GM18870 (cell line): Measurements from ENCODE around the gene ARMS2.

ENCODE experiments used
- ATAC-seq: cut with Tn5 transposase; IDR thresholded peaks from one replicate; pipeline ENCODE4 v1.9.1; 2021; ENCODE audit warnings: moderate library complexity; ENCODE audit not compliant: unreplicated experiment

Gene ARMS2

DNA sequence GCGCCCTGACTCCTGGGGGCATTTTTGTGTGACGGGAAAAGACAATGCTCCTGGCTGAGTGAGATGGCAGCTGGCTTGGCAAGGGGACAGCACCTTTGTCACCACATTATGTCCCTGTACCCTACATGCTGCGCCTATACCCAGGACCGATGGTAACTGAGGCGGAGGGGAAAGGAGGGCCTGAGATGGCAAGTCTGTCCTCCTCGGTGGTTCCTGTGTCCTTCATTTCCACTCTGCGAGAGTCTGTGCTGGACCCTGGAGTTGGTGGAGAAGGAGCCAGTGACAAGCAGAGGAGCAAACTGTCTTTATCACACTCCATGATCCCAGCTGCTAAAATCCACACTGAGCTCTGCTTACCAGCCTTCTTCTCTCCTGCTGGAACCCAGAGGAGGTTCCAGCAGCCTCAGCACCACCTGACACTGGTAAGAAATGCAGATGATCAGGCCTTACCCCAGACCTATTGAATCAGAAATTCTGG lies at the start of gene ARMS2:
ARMS2 (plus strand) TSS at position 51 of the 478 bp plus-strand sequence; CDS start at position 126, 75 bp downstream.
- no peak for ATAC-seq

DNA sequence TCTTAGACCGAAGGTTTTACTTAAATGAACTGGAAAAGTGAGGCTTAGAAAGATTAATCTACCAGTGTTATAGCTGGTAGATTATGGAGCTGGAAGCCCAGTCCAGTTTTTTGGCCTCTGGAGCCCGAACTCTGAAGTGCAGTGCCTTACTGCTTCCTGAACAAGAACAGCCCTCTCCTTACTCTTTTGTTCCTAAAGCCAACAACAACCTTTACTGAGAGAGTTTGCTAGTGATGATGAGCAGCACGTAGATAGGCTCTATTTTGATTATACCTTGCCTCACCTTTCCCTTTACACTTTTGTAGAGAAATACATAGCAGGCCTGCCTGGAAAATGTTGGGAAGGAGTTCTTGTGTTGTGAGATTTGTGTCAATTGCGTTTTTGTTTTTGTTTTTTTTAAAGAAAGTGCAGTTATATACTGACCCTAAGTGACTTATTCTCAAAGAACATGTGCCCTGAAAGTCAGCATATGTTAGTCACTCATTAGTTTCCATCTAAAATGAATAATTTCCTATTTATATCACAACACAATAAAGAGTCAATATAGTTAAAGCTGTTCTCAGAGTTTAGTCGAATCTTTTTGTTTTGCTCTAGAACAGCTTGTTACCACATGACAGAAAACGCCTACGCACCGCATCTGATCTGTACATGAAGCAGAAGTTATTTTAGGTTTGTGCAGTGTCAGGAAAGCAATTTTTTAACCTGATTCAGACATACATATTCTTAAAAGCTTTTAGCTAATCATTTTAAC lies 46.9 kb upstream of the ARMS2 start:
- ATAC-seq: no peak

- ATAC-seq: no peak
These were observed 41.1 kb upstream of the ARMS2 start for GRCh38 chr10:122413327-122413726.

- ATAC-seq: no peak
These were observed 36.8 kb upstream of the ARMS2 start for GRCh38 chr10:122417667-122418066.

DNA sequence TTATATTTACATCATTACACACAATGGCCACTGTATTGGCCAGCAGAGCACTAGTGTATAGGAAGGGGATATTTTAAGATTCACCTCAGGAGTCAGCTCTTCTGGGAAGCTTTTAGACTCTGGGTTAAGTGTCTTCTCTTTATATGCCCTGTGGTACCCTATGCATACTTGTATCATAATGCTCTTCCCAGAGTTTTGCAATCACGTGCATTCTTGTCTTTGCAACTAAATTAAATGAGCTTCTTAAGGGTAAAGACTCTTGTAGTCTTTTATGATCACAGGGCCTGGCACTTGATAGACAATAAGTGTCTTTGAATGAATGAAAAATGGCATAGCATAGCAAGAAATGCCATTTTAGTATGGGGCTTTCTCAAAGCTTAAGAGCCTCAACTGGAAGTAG lies 35.4 kb upstream of the ARMS2 start:
- no peak for ATAC-seq

GRCh38 chr10:122419876-122420623 lies 34.4 kb upstream of the ARMS2 start:
- ATAC-seq: no peak

- no peak for ATAC-seq
These were observed 33.8 kb upstream of the ARMS2 start for GRCh38 chr10:122420624-122421007.

- ATAC-seq: no peak
These were observed 33.3 kb upstream of the ARMS2 start for GRCh38 chr10:122421054-122421625.

- no peak for ATAC-seq
These were observed 32.7 kb upstream of the ARMS2 start for GRCh38 chr10:122421742-122422141.

DNA sequence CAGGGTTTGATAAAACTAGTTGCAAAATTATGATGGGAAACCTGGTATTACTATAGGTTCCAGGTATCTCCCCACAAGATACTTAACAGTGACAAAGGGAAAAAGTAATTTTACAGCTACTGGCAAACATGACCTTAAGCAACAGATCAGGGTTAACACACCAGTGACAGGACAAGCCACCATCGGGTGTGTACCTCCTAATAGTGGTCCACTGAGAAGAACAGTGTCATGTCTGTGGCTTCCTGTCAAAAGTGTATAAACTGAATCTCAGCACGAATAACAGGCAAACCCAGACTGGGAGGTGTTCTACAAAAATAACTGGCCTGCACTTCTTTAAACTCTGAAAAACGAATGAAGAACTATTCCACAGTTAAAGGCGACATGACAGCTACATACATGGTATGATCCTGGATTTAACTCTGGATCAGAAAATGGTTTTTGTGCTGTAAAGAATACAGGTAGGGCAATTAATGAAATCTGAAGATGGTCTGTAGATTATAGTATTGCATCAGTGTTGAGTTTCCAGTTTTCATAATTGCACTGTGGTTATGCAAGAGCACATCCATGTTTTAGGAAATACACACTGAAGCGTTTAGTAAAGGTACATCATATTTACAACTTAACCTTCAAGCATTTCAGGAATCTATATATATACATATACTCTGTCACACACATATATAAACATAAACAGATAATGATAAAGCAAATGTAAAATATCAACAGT lies 32.0 kb upstream of the ARMS2 start:
- ATAC-seq: no peak

DNA sequence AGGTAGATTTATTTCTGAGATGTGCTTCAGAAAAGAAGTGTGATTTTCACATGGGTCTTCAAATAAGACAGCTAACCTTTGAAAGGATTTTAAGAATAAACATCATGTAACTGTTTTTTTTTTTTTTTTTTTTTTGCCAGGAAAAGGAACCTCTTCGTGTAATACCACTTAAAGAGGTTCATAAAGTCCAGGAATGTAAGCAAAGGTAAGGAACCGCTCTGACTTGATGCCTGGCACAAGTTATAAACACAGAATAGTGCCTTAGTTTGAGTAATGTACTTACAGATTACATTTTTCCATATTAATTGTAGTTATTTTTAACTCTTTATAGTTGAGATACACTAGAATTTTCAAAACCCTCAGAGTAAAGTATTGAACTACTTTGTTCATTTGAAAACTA lies 30.4 kb upstream of the ARMS2 start:
- no peak for ATAC-seq

DNA sequence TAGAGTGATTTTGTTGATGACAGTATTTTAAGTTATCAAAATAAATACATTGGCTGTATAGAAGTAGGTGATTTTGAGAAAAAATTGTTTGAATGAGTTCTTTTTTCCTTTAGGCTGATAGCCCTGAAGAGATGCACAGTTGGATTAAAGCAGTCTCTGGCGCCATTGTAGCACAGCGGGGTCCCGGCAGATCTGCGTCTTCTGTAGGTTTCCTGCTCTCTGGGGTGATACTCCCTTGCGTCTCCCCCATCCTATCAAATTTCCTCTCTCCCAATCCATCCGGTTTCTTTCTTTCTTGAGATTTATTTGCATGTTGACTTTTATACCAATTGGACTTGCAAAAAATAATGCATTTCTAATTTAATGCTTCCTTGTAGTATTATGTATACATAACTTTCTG lies 27.6 kb upstream of the ARMS2 start:
- no peak for ATAC-seq

DNA sequence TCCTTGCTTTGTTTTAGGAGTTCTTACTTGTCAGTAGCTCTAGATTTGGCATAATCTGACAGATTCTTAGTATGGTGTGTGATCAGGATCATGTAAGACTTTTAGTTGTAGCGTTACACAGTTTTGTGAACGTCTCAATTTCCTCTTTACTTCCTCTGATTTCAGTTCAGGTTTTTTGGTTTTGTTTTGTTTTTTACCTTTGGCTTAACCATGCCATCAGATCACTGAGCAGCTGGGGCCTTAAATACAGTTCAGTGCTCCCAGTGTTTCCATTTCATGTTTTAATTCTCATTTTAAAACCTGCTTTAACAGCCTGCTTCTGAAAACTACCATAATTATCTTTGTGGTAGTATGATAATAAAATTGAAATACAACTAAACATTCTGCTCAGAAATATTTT lies 27.2 kb upstream of the ARMS2 start:
- ATAC-seq: no peak

DNA sequence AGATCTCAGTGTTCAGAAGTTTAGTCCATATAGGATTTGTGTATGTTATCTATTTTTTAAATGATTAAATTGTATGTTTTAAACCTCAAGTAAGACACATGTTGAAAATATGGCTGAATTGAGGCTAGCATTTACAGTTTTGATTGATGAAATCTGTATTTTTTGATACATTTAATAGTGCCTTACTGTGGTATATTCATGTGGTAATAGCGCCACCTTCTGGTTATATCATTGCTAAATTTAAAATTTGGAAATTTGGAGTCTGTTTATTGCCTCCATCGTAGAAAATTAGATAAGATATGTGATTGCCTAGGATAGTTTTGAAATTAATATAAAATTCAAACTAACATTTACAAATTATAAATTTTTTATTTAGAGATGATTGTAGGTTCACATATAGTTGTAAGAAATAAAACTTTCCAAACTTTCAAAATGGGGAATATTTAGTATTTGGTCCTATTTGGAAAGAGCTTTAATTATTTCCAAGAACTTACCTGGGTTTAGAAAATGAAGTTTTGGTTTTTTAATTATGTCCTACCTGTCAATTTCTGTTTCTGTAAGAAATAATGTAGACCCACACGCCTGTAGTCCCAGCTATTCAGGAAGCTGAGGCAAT lies 19.1 kb upstream of the ARMS2 start:
- no peak for ATAC-seq

DNA sequence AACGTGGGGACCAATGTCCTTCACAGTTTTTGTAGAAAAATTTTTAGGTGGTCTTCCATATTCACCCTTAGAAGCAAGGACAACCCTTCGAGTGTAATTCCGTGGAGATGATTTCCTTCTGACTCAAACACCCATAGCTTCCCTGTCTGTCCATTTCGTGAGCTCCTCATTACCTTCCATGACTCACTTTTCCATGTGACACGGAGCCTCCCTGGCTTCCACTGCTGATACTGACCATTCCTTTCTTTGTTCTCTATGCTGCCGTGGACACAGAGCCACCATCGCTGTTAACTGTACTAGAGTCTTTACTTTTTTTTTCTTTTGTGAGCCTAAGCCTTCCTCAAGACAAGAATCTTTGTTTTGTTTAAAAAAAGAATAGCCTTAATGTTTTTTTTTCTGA lies 12.5 kb upstream of the ARMS2 start:
- ATAC-seq: no peak

DNA sequence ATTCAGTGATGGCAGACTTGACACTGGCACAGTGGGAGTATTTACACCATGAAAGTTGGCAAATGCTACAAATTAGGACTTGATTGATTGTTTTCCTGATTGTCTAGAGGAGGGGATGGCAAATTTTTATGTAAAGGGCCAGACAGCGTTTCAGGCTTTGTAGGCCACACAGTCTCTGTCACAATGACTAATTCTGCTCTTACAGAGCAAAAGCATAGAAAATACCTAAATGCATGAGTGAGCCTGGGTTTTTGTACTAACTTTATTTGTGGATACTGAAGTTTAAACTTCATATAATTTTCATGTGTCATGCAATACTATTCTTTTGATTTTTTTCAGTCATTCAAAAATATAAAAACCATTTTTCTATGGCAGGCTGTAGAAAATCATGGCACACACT lies 9.0 kb upstream of the ARMS2 start:
- ATAC-seq: no peak

DNA sequence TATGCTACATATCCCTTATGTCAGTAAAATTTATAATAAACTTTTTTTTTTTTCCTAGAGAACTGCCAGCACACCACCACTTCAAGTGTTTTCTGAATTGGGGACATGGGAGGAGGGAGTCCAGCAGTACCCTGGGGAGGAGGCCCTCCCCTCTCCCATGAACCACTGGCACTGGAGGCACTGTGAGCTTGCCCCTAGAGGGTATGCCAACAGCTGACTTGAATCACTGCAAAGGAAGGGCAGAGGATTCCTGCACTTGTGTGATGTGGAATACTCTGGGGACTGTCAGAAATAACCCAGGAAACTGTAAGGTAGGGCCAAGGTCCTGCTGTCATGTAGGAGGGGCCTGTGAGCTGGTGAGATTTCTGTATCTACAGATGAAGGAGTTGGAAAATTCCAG lies 8.5 kb upstream of the ARMS2 start:
- no peak for ATAC-seq

DNA sequence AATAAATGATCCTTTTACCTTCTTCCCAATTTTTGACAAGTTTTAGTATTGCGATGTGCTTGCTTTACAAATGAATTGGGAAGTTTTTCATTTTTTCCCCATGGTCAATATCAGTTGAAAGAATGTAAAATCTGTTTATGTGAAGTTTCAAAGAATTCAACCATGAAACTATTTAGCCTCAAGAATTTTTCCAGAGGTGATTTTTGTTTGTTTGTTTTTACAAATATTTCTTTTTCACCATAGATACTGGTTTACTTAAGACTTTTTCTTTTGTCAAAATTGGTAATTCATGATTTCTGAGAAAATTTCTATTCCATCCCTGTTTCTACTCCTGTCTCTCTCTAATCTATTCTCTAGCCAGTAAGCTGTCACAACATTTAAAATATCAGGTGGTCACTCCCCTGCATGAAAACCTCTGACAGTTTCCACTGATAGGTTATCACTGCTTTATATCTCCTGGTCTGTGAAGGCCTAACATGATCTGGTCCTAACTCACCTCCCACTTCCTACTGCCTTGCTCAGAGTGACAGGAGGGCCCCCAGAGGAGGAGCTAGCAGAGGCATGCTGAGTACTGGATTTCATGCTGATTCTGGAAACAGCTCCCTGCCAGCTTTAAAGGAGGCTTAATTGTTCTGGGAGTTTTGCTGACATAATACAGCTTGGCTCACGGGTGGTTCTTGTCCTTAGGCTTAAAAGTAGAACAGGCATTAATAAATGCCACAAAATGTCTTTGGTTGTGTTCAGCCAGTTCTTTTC lies 7.6 kb upstream of the ARMS2 start:
- ATAC-seq: no peak

DNA sequence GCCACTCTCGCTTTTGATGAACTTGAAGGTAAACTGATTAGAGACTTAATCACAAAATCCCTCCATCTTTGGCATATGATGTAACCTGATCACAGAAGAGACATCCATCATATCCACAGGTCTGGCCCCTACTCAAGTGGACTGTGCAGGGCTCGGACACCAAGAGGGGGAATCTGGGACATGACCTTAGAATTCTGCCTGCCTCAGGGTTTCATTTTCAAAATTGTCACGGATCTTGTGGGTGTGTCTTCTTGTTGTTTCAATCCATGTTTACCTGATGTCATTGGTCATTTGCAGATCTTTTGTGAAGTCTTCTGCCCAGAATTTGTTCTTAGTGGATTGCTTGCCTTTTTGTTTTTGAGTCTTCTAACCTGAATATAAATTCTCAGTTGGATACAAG lies 5.9 kb upstream of the ARMS2 start:
- no peak for ATAC-seq

GRCh38 chr10:122449153-122449552 lies 5.3 kb upstream of the ARMS2 start:
- no peak for ATAC-seq
